Smooth muscle cell (in vitro differentiated cells): ENCODE results near the gene KLHL18. TPM values are rescaled to one million over a fixed set of nuclear protein-coding genes. Genes with fewer than 3 reads are reported as not detected.

Experiments
- DNase-seq: peaks from one replicate; lab custom pipeline; 2025; ENCODE audit not compliant: unreplicated experiment; lab: John Stamatoyannopoulos, UW
- H2AFZ ChIP-seq: fragments of 200-600 bp; sonication (generic); 2 replicates; pipeline ENCODE4 v1.6.0; 2016; ENCODE audit warnings: antibody characterized with exemption, low read depth, mild to moderate bottlenecking
- H3F3A ChIP-seq: fragments of 200-600 bp; sonication (generic); 2 replicates; pipeline ENCODE4 v1.6.0; 2017; ENCODE audit warnings: antibody characterized with exemption, low read depth
- H3K27ac ChIP-seq: fragments of 200-600 bp; sonication (generic); 2 replicates; pipeline ENCODE4 v1.5.1; 2016; ENCODE audit warnings: low read depth, mild to moderate bottlenecking
- H3K27me3 ChIP-seq: fragments of 200-600 bp; sonication (generic); 2 replicates; pipeline ENCODE4 v1.6.1; 2016; ENCODE audit warnings: low read depth, mild to moderate bottlenecking
- H3K36me3 ChIP-seq: fragments of 200-600 bp; sonication (generic); 2 replicates; pipeline ENCODE4 v1.5.1; 2016; ENCODE audit warnings: low read depth
- H3K4me1 ChIP-seq: fragments of 200-600 bp; sonication (generic); 2 replicates; pipeline ENCODE4 v1.5.1; 2016; ENCODE audit warnings: low read depth
- H3K4me2 ChIP-seq: fragments of 200-600 bp; sonication (generic); 2 replicates; pipeline ENCODE4 v1.6.0; 2016; ENCODE audit warnings: mild to moderate bottlenecking
- H3K4me3 ChIP-seq: fragments of 200-600 bp; sonication (generic); 2 replicates; pipeline ENCODE4 v1.5.1; 2016; ENCODE audit warnings: mild to moderate bottlenecking
- H3K79me2 ChIP-seq: fragments of 200-600 bp; sonication (generic); 2 replicates; pipeline ENCODE4 v1.6.0; 2016; ENCODE audit warnings: low read depth, mild to moderate bottlenecking
- H3K9ac ChIP-seq: fragments of 200-600 bp; sonication (generic); 2 replicates; pipeline ENCODE4 v1.6.0; 2016; ENCODE audit warnings: low read depth
- H3K9me3 ChIP-seq: fragments of 200-600 bp; sonication (generic); replicated peaks from 2 replicates; pipeline ENCODE4 v1.5.1; 2016; ENCODE audit warnings: low read depth
- H4K20me1 ChIP-seq: fragments of 200-600 bp; sonication (generic); 2 replicates; pipeline ENCODE4 v1.6.0; 2016; ENCODE audit warnings: low read depth
- WGBS: methylation state at CpG from one replicate; pipeline ENCODE4 v1.1.7; 2016; ENCODE audit warnings: low lambda C conversion rate; 5-methylcytosine and 5-hydroxymethylcytosine counted together
- polyA plus RNA-seq: library from polyadenylated mRNA; unstranded; fragments of >200 nt; fragmentation: Nextera tagmentation; extraction: Ambion mirVana; gene quantifications from 2 replicates; pipeline ENCODE4 v1.2.1, GENCODE V29; 2016
- total RNA-seq: library from RNA; depleted of rRNA; stranded (reverse); fragments of >200 nt; gene quantifications from 2 replicates; pipeline ENCODE4 v1.2.3, GENCODE V29; 2014
- TF ChIP-seq, protein P1 (sequence below): fragments of 200-600 bp; sonication (generic); IDR thresholded peaks from 2 replicates; pipeline ENCODE4 v1.5.1; 2017; ENCODE audit warnings: borderline replicate concordance, mild to moderate bottlenecking, antibody characterized with exemption; ENCODE audit not compliant: insufficient read depth, poor library complexity, severe bottlenecking

Gene KLHL18
- total and polyA plus RNA-seq, 2 experiments from 2014 or later = 17.6 to 17.8 TPM

DNA sequence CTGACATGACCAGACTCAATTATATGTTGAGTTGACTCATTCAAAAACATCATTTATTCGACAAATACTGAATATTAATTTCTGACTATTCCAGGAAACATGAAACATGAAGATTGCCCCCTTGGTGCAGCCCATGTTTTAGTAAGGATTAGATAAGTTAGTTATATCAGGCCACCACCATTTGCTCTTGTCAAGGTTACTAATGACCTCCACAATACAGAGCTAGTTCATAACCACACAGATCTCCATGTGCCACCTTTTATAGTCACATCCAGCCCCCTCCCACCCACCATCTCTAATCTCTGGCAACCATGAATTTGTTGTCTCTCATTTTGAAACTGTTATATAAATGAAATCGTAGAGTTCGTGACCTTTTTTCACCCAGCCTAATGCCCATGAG is 15.7 kb downstream of the KLHL18 start:
- no peak overlapping the region for H3K4me2 ChIP-seq
- WGBS = 97% methylated on average over 3 of the region's 3 CpGs
- H3K4me3 ChIP-seq = no peak overlapping the region
- H3K27me3 ChIP-seq = no peaks in the 10 kb centered on the region
- no peak for DNase-seq
- peaks cover 27% of the 10 kb centered on the region for H3K79me2 ChIP-seq
- peaks cover 14% of the 10 kb centered on the region for H3K36me3 ChIP-seq
- peaks cover 70% of the 10 kb centered on the region for H4K20me1 ChIP-seq
- no peak overlapping the region for H3K9ac ChIP-seq
- H3K4me1 ChIP-seq = no peaks in the 10 kb centered on the region
- H3K27ac ChIP-seq = no peak overlapping the region
- H3K9me3 ChIP-seq = no peaks in the 10 kb centered on the region
- no peaks in the 10 kb centered on the region for H3F3A ChIP-seq
- TF ChIP-seq, protein P1, sequence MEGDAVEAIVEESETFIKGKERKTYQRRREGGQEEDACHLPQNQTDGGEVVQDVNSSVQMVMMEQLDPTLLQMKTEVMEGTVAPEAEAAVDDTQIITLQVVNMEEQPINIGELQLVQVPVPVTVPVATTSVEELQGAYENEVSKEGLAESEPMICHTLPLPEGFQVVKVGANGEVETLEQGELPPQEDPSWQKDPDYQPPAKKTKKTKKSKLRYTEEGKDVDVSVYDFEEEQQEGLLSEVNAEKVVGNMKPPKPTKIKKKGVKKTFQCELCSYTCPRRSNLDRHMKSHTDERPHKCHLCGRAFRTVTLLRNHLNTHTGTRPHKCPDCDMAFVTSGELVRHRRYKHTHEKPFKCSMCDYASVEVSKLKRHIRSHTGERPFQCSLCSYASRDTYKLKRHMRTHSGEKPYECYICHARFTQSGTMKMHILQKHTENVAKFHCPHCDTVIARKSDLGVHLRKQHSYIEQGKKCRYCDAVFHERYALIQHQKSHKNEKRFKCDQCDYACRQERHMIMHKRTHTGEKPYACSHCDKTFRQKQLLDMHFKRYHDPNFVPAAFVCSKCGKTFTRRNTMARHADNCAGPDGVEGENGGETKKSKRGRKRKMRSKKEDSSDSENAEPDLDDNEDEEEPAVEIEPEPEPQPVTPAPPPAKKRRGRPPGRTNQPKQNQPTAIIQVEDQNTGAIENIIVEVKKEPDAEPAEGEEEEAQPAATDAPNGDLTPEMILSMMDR = no peak
- H2AFZ ChIP-seq = no peak overlapping the region

DNA sequence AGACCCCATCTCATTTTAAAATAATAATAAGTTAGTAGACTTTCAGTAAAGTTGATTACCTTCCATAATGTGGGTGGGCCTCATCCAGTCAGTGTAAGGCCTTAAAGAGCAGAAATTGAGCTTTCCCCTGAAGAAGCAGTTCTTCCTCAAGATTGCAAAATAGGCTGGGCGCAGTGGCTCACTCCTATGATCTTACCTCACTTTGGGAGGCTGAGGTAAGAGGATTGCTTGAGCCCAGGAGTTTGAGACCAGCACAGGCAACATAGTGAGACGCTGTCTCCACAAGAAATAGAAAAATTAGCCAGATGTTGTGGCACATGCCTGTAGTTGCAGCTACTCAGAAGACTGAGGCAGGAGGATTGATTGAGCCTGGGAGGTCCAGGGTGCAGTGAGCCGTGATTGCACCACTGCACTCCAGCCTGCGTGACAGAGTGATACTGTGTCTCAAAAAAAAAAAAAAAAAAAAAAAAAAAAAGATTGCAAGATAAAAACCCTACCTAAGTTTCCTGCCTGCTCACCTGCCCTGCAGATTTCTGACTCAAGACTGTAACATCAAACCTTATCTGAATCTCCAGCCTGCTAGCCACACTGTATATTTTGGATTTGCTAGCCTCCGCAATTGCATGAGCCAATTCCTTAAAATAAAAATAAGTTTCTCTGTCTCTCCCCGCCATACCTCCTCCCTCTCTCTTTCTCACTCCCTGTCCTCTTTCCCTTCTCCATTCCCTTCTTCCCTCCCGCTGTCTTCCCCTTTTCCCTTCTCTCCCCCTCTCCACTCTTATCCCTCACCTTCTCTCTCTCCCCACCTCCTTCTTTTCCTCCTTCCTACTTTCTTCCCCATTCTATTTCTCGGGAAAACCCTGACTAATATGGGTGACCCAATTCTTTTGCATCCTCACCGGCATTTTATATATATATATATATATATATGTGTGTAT is 16.9 kb downstream of the KLHL18 start:
- H3K4me2 ChIP-seq = no peak overlapping the region
- TF ChIP-seq, protein P1 = no peak
- H3F3A ChIP-seq = no peaks in the 10 kb centered on the region
- peaks cover 15% of the 10 kb centered on the region for H3K36me3 ChIP-seq
- peaks cover 23% of the 10 kb centered on the region for H3K79me2 ChIP-seq
- DNase-seq = no peak
- no peaks in the 10 kb centered on the region for H3K9me3 ChIP-seq
- H4K20me1 ChIP-seq = peaks cover 67% of the 10 kb centered on the region
- H3K4me1 ChIP-seq = no peaks in the 10 kb centered on the region
- H2AFZ ChIP-seq = no peak overlapping the region
- WGBS = 87% methylated on average over 9 of the region's 9 CpGs
- no peaks in the 10 kb centered on the region for H3K27me3 ChIP-seq
- no peak overlapping the region for H3K27ac ChIP-seq
- H3K4me3 ChIP-seq = no peak overlapping the region
- no peak overlapping the region for H3K9ac ChIP-seq

DNA sequence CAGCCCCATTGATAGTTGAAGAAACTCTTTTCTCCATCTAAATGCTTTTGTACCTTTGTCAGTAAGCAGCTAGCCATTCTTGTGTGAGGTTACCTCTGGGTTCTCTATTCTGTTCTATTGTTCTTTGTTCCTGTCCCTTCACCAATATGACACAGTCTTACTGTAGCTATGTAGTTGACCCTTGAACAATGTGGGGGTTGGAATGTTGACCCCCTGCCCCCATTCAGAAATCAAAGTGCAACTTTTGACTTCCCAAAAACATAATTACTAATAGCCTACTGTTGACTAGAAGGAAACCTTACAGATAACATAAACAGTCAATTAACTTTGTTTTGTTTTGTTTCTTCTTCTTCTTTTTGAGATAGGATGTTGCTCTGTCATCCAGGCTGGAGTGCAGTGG is 18.7 kb downstream of the KLHL18 start:
- peaks cover 66% of the 10 kb centered on the region for H4K20me1 ChIP-seq
- no peak overlapping the region for H3K27ac ChIP-seq
- H3K36me3 ChIP-seq = peaks cover 16% of the 10 kb centered on the region
- peaks cover 32% of the 10 kb centered on the region for H3K79me2 ChIP-seq
- TF ChIP-seq, protein P1 = no peak
- no peaks in the 10 kb centered on the region for H3K4me1 ChIP-seq
- no peak overlapping the region for H3K4me3 ChIP-seq
- no peak overlapping the region for H3K4me2 ChIP-seq
- H2AFZ ChIP-seq = no peak overlapping the region
- H3F3A ChIP-seq = no peaks in the 10 kb centered on the region
- no peak for DNase-seq
- H3K9ac ChIP-seq = no peak overlapping the region
- H3K9me3 ChIP-seq = no peaks in the 10 kb centered on the region
- H3K27me3 ChIP-seq = no peaks in the 10 kb centered on the region
